H1 (cell line): Measurements from ENCODE around the gene CCDC112. TPM values are rescaled to one million over a fixed set of nuclear protein-coding genes. Genes with fewer than 3 reads are reported as not detected.

Experiments
- CTCF ChIA-PET: fragments of 300-600 bp; sonication (Branson Sonifier 250); formaldehyde crosslinking; loops from one replicate; lab custom pipeline; 2021; ENCODE audit not compliant: partially characterized antibody; lab: Charles Lee
- POLR2A ChIA-PET: fragments of 300-600 bp; sonication (Branson Sonifier 250); formaldehyde crosslinking; loops from one replicate; lab custom pipeline; 2021; ENCODE audit warnings: inconsistent platforms; ENCODE audit not compliant: partially characterized antibody; lab: Charles Lee
- DNase-seq, 2 experiments: peaks; one replicate each; pipeline versions ENCODE4 v3.0.0 to v3.0.0-alpha.2; 2010 to 2022; ENCODE audit warnings: low spot score in 2 of 2, low read depth in 1 of 2, mixed read lengths in 1 of 2
- FAIRE-seq: peaks from 2 replicates; lab custom pipeline; 2011; peaks lifted over from hg19 to GRCh38; lab: Jason Lieb, UNC
- H2AFZ ChIP-seq: 2 replicates; pipeline ENCODE4 v1.8.1; 2012; ENCODE audit warnings: low read length, inconsistent platforms
- H2AK5ac ChIP-seq: 2 replicates; pipeline ENCODE4 v1.6.1; 2013; ENCODE audit warnings: low read depth, low read length
- H2BK120ac ChIP-seq: replicated peaks from 2 replicates; pipeline ENCODE3; 2013; ENCODE audit warnings: low read depth, low read length, inconsistent platforms
- H2BK12ac ChIP-seq: 2 replicates; pipeline ENCODE4 v1.6.1; 2013; ENCODE audit warnings: low read depth, low read length
- H2BK15ac ChIP-seq: 2 replicates; pipeline ENCODE4 v1.6.1; 2013; ENCODE audit warnings: low read length
- H2BK20ac ChIP-seq: 2 replicates; pipeline ENCODE4 v1.6.1; 2013; ENCODE audit warnings: low read length
- H2BK5ac ChIP-seq: 2 replicates; pipeline ENCODE4 v1.6.1; 2013; ENCODE audit warnings: low read depth, low read length
- H3K14ac ChIP-seq: 2 replicates; pipeline ENCODE4 v1.6.1; 2013; ENCODE audit warnings: inconsistent platforms; ENCODE audit not compliant: insufficient read length
- H3K18ac ChIP-seq: 2 replicates; pipeline ENCODE4 v1.6.1; 2013; ENCODE audit warnings: low read length; ENCODE audit errors: extremely low read depth
- H3K23ac ChIP-seq: 2 replicates; pipeline ENCODE4 v1.6.1; 2013; ENCODE audit warnings: inconsistent platforms; ENCODE audit not compliant: insufficient read length
- H3K23me2 ChIP-seq: 2 replicates; pipeline ENCODE4 v1.6.1; 2013; ENCODE audit warnings: low read depth, low read length
- H3K27ac ChIP-seq: 2 replicates; pipeline ENCODE4 v1.6.1; 2011; ENCODE audit warnings: low read depth, low read length, inconsistent platforms
- H3K27me3 ChIP-seq, 4 experiments: replicated peaks in 1 of 4; 1 replicate in 1 of 4; 2 replicates in 3 of 4; pipeline versions ENCODE4 v1.6.1 to v1.8.1; 2011 to 2013; ENCODE audit warnings: low read length in 3 of 4, mild to moderate bottlenecking in 3 of 4, inconsistent platforms in 2 of 4, mixed read lengths in 2 of 4, moderate library complexity in 1 of 4; ENCODE audit not compliant: control insufficient read depth in 3 of 4, insufficient read depth in 3 of 4; ENCODE audit errors: extremely low read depth in 1 of 4
- H3K36me3 ChIP-seq, 4 experiments: 2 replicates each; pipeline versions ENCODE4 v1.6.1 to v1.8.1; 2011 to 2013; ENCODE audit warnings: mild to moderate bottlenecking in 4 of 4, low read length in 3 of 4, moderate library complexity in 2 of 4, control low read depth in 1 of 4, inconsistent platforms in 1 of 4; ENCODE audit not compliant: insufficient read depth in 4 of 4, control insufficient read depth in 2 of 4
- H3K4ac ChIP-seq: replicated peaks from 2 replicates; pipeline ENCODE3; 2013; ENCODE audit warnings: low read length, low read depth, mixed read lengths, inconsistent platforms; ENCODE audit not compliant: insufficient read length
- H3K4me1 ChIP-seq, 4 experiments: replicated peaks in 1 of 4; 1 replicate in 1 of 4; 2 replicates in 3 of 4; pipeline versions ENCODE4 v1.6.1 to v1.8.1; 2011 to 2013; ENCODE audit warnings: low read length in 3 of 4, inconsistent platforms in 2 of 4, mixed read lengths in 1 of 4; ENCODE audit not compliant: insufficient read depth in 4 of 4, control insufficient read depth in 3 of 4
- H3K4me2 ChIP-seq, 2 experiments: 2 replicates each; pipeline versions ENCODE4 v1.6.1 to v1.8.1; 2011 to 2013; ENCODE audit warnings: low read depth in 2 of 2, low read length in 2 of 2, control low read depth in 1 of 2, inconsistent platforms in 1 of 2, mild to moderate bottlenecking in 1 of 2; ENCODE audit not compliant: insufficient read depth in 1 of 2
- H3K4me3 ChIP-seq, 4 experiments: fragments of 200-600, 300-600 bp in 1 of 4; sonication (generic), shearing (Covaris generic), sonication (Bioruptor Twin) in 1 of 4; 2 replicates each; pipeline versions ENCODE4 v1.5.1 to v1.8.1; 2011 to 2016; ENCODE audit warnings: low read length in 4 of 4, low read depth in 3 of 4, control low read depth in 2 of 4, inconsistent platforms in 2 of 4, mild to moderate bottlenecking in 2 of 4, mixed read lengths in 1 of 4, moderate library complexity in 1 of 4; ENCODE audit not compliant: insufficient read depth in 2 of 4; ENCODE audit errors: extremely low read depth in 1 of 4
- H3K56ac ChIP-seq: replicated peaks from 2 replicates; pipeline ENCODE3; 2013; ENCODE audit warnings: low read depth, mild to moderate bottlenecking, mixed read lengths, low read length, inconsistent platforms; ENCODE audit not compliant: insufficient read length
- H3K79me1 ChIP-seq: 2 replicates; pipeline ENCODE4 v1.6.1; 2013; ENCODE audit warnings: low read depth, low read length, control low read depth
- H3K79me2 ChIP-seq, 2 experiments: 2 replicates each; pipeline versions ENCODE4 v1.6.1 to v1.8.1; 2012 to 2013; ENCODE audit warnings: low read length in 2 of 2, mild to moderate bottlenecking in 2 of 2, inconsistent platforms in 1 of 2; ENCODE audit not compliant: insufficient read depth in 2 of 2, control insufficient read depth in 1 of 2
- H3K9ac ChIP-seq, 4 experiments: replicated peaks in 1 of 4; 1 replicate in 1 of 4; 2 replicates in 3 of 4; pipeline versions ENCODE4 v1.6.1 to v1.8.1; 2011 to 2013; ENCODE audit warnings: low read depth in 3 of 4, low read length in 3 of 4, control low read depth in 2 of 4, mild to moderate bottlenecking in 2 of 4, moderate library complexity in 2 of 4, inconsistent platforms in 1 of 4; ENCODE audit errors: extremely low read depth in 1 of 4
- H3K9me3 ChIP-seq, 2 experiments: 2 replicates each; pipeline versions ENCODE4 v1.6.1 to v1.8.1; 2012 to 2013; ENCODE audit warnings: mild to moderate bottlenecking in 2 of 2, moderate library complexity in 2 of 2, control low read depth in 1 of 2, inconsistent platforms in 1 of 2, low read depth in 1 of 2, low read length in 1 of 2, mixed read lengths in 1 of 2; ENCODE audit not compliant: insufficient read depth in 2 of 2
- H4K20me1 ChIP-seq, 2 experiments: replicated peaks in 1 of 2; 2 replicates each; pipeline versions ENCODE3 to v1.8.1; 2011 to 2013; ENCODE audit warnings: inconsistent platforms in 2 of 2, low read length in 2 of 2, mild to moderate bottlenecking in 1 of 2; ENCODE audit not compliant: insufficient read depth in 2 of 2, control insufficient read depth in 1 of 2
- H4K5ac ChIP-seq: 2 replicates; pipeline ENCODE4 v1.6.1; 2013; ENCODE audit warnings: low read length, low read depth, mixed read lengths, inconsistent platforms; ENCODE audit not compliant: insufficient read length
- H4K8ac ChIP-seq: 2 replicates; pipeline ENCODE4 v1.8.0; 2013; ENCODE audit warnings: mild to moderate bottlenecking, moderate library complexity, low read length, inconsistent platforms; ENCODE audit not compliant: insufficient read depth; ENCODE audit errors: extremely low read depth
- H4K91ac ChIP-seq: replicated peaks from 2 replicates; pipeline ENCODE3; 2013; ENCODE audit warnings: low read length, mixed read lengths, inconsistent platforms; ENCODE audit not compliant: insufficient read length
- CTCF ChIP-seq, 3 experiments: IDR thresholded peaks; 1 replicate in 2 of 3; 2 replicates in 1 of 3; pipeline versions ENCODE4 v1.5.1 to v1.6.1; 2011; ENCODE audit warnings: low read length in 3 of 3, mild to moderate bottlenecking in 3 of 3, inconsistent platforms in 2 of 3, low read depth in 1 of 3, moderate library complexity in 1 of 3; ENCODE audit not compliant: insufficient read depth in 1 of 3; ENCODE audit errors: control extremely low read depth in 1 of 3
- PHF8 ChIP-seq: fragments of 200-600 bp; sonication (generic); conservative IDR thresholded peaks from 2 replicates; pipeline ENCODE4 v1.7.1; 2012; ENCODE audit warnings: low read depth, mild to moderate bottlenecking, inconsistent platforms, low read length, moderate library complexity
- TAF1 ChIP-seq: IDR thresholded peaks from 2 replicates; pipeline ENCODE4 v1.6.1; 2011; ENCODE audit warnings: mild to moderate bottlenecking, low read depth, low read length
- TAF7 ChIP-seq: optimal IDR thresholded peaks from 2 replicates; pipeline ENCODE3; 2011; ENCODE audit warnings: low read depth, mild to moderate bottlenecking, inconsistent platforms, low read length, moderate library complexity, borderline replicate concordance
- WGBS, 2 experiments: shearing (Covaris generic) in 1 of 2; methylation state at CpG; one replicate each; pipeline versions ENCODE4 v1.1.6 to v1.1.7; 2013 to 2015; ENCODE audit warnings: low lambda C conversion rate in 2 of 2, mixed read lengths in 2 of 2, inconsistent platforms in 1 of 2, low coverage in 1 of 2, missing lambda C conversion rate in 1 of 2; ENCODE audit not compliant: insufficient replicate concordance in 2 of 2, insufficient coverage in 1 of 2, insufficient read length in 1 of 2; ENCODE audit errors: extremely low coverage in 1 of 2, missing lambda C conversion rate in 1 of 2; 5-methylcytosine and 5-hydroxymethylcytosine counted together
- polyA plus RNA-seq, 7 experiments: library from polyadenylated mRNA; depleted of rRNA in 3 of 7; stranded (reverse) in 5 of 7; unstranded in 2 of 7; fragments of >200 nt in 5 of 7; fragments of 200-250 nt in 2 of 7; gene quantifications; 1 replicate in 5 of 7; 2 replicates in 1 of 7; 4 replicates in 1 of 7; pipeline versions ENCODE4 v1.2.1 to v1.2.3, GENCODE V29; 2011 to 2013; ENCODE audit warnings: missing spikeins in 2 of 7, mixed read lengths in 2 of 7
- total RNA-seq: library from RNA; stranded (reverse); fragmentation: NEBNext Ultra II Directional; extraction: Animal tissue kit (Norgen Biotek cat#: 25700); gene quantifications from 2 replicates; pipeline ENCODE4 v1.2.1, GENCODE V29; 2021

Gene CCDC112
- total and polyA plus RNA-seq, 2 of the 8 experiments (the other 6 are each of a cell fraction or from before 2014, with no cell fraction given): 3.3 to 15.6 TPM

- DNase-seq (no peak), FAIRE-seq (no peak)
- H3K4me3 ChIP-seq: no peak overlapping the region
- H3K27ac ChIP-seq: no peak overlapping the region
- H3K14ac ChIP-seq: no peak overlapping the region
- H4K8ac ChIP-seq: no peak overlapping the region
- H3K36me3 ChIP-seq: no peaks in the 10 kb centered on the region
- no peaks in the 10 kb centered on the region for H3K23me2 ChIP-seq
- no peak overlapping the region for H3K9ac ChIP-seq
- no peak overlapping the region for H2BK20ac ChIP-seq
- no peak overlapping the region for H2AFZ ChIP-seq
- no peak overlapping the region for H2BK5ac ChIP-seq
- no peaks in the 10 kb centered on the region for H4K20me1 ChIP-seq
- no peak overlapping the region for H2BK15ac ChIP-seq
- H3K18ac ChIP-seq: no peak overlapping the region
- H3K27me3 ChIP-seq: no peaks in the 10 kb centered on the region
- no peaks in the 10 kb centered on the region for H3K79me2 ChIP-seq
- H2BK12ac ChIP-seq: no peak overlapping the region
- H3K56ac ChIP-seq: no peak overlapping the region
- POLR2A ChIA-PET: no interaction called here
- CTCF ChIA-PET: interaction anchor here (1.5 to 2.7 kb wide), 2 partner anchors 12 to 254 kb away, joined by 4 to 11 read pairs; no protein-coding TSS in a partner anchor
- H2BK120ac ChIP-seq: no peak overlapping the region
- peaks cover 0 to 2% (median 0%) of the 10 kb centered on the region in 4 experiments; a peak in 1 of 7 replicates for H3K4me1 ChIP-seq
- no peak overlapping the region for H2AK5ac ChIP-seq
- no peaks in the 10 kb centered on the region for H3K79me1 ChIP-seq
- no peak overlapping the region for H4K91ac ChIP-seq
- H3K4ac ChIP-seq: no peak overlapping the region
- no peak overlapping the region for H3K4me2 ChIP-seq
- no peak overlapping the region for H3K23ac ChIP-seq
- WGBS, 2 experiments: 95% methylated on average over 1 of the region's 1 CpG; no CpG with 5 or more reads in 1 of the 2 experiments
- no peak overlapping the region for H4K5ac ChIP-seq
- H3K9me3 ChIP-seq: peaks cover 0 to 2% of the 10 kb centered on the region in 2 experiments; a peak in 1 of 4 replicates
- TF ChIP-seq CTCF (IDR thresholded peaks at IDR 0.05; ENCODE audit: control extremely low read depth in 1 of 3, insufficient read depth in 1 of 3, low read depth in 1 of 3, low read length in 3 of 3): no peak
- no peak for TF ChIP-seq TAF1
- no peak for TF ChIP-seq TAF7
- no peak for TF ChIP-seq PHF8
Observed at GRCh38 chr5:115320515-115320914, 24.1 kb upstream of the CCDC112 start.
